Measurements from ENCODE around the gene MBNL2.

MBNL2 gene, protein sequence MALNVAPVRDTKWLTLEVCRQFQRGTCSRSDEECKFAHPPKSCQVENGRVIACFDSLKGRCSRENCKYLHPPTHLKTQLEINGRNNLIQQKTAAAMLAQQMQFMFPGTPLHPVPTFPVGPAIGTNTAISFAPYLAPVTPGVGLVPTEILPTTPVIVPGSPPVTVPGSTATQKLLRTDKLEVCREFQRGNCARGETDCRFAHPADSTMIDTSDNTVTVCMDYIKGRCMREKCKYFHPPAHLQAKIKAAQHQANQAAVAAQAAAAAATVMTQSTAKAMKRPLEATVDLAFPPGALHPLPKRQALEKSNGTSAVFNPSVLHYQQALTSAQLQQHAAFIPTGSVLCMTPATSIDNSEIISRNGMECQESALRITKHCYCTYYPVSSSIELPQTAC

DNA sequence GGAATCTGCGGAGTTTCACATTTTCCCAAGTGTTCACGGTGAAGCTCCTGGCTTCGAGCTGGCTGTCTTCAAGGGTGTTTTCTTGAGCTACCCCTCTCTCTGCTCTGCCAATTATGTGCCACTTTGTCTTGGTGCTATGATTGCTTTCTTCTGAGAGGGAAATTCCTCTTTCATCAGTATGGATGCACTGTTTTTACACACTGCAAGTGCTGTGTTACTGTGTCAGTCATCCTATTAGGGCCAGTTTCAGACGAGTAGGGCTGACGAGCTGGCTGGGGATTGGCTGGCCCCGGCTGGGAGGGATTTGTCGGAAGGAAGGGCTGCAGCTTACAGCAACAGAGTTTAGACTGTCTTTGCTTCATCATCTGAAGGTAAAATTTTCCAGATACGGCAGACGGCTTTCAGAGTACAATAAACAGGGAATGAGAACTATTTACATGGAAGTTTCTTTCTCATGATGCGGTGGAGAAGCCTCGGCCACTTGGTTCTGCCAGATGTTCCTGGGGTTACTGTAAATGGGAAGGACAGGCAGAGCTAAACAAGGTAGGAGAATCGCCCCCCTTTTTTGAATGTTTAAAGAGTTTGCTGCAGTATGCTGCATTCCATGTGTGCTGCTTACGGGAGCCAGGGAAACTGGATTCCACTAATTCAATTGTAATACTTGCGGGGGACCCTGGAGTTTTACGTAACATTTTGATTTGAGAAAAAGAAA, at the start of gene MBNL2:
MBNL2 (plus strand) TSS at position 345 of the 712 bp plus-strand sequence. CDS start 53,903 bp downstream, outside the sequence.
- in situ Hi-C loops (cut with MboI; ENCODE audit: low sequenced_read_pairs), result no loop called here

DNA sequence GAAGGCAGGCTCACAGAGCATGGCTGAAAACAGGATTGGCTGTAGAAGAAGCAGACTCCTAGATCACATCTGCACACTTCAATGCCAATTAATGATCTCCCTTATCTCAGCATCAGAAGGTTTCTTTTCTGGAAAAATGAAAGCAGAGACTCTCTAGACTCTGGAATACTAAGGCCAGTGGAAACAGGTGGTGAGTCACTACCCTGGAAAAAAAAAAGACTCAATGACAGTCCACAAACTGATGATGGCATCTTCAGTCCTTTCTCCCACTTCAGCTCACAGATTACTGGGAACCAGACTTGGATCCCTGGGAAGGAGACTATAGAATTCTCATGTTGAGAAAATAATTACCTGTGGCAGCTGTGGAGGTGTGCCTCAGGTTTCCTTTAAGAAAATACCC, 47.5 kb upstream of the MBNL2 start:
- in situ Hi-C loops (cut with MboI; ENCODE audit: low sequenced_read_pairs), result no loop called here

DNA sequence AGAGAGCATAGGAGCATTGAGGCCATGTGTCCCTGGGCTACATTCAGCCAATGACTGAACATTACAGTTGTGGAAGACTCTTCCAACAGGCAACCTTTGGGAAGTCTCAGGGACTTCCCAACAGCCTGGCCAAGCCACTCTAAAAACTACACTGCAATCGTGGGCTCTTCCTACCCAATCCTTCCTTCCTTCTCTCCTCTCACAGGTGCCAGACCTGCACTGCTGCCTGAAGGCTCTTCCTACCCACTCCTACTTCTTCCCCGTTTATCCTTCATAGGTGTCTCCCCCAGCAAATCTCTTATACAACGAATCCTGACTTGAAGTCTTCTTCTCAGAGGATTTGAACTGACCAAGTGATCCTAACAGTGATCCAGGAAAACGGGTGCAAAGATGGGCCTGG, 47.1 kb upstream of the MBNL2 start:
- in situ Hi-C loops (cut with MboI; ENCODE audit: low sequenced_read_pairs), result no loop called here

DNA sequence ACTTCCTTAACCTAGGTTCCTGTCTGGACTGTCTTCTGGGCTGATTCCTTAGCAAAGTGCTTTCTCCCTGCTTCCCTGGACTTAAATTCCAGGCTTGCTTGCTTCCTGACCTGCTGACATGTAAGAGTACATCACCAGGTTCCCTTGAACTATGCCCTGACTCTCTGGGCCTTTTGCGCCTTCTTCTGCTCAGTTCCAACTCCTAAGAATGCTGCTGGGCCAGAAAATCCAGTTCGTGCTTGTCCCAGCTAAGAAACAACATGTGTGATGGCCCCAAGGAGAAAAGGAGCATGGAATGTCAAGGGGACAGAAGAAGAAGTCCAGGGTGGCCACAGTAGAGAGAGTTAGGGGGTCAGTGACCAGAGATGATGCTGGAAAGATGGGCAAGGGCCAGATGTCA, 42.6 kb upstream of the MBNL2 start:
- in situ Hi-C loops (cut with MboI; ENCODE audit: low sequenced_read_pairs), result no loop called here

DNA sequence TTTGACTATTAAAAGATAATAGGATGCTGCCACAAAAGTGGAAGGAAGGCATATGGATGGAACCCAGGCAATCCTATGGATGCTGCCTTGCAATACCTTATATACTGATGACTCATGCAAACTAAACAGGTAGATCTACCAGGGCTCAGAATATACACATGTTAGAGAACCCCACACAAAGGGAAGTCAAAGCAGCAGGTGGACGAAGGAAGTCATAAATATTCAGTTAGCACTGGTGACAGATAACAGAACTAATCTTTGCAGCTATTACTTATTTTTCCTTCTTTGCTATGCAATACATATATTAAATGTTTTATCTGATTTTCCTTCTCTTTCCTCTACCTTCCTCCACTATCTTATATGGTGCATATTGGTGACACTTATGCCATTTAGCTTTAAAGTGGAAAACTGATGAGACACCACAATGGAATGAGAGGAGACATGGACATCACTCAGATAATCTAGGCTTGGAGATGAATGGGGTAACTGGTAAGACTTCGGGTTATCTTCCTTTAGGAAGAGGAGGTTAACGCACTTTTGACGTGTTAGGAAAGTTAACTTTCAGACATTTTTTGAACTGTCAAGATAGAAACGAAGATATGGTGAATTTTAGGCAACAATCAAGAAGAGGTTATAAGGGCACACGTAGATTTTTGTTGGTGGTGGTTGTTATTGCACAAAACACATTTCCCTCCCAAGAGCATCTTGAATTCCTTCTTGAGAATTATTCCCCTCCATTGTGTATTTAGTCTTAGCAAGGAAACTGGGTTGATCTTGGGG, 39.8 kb upstream of the MBNL2 start:
- in situ Hi-C loops (cut with MboI; ENCODE audit: low sequenced_read_pairs), result no loop called here

DNA sequence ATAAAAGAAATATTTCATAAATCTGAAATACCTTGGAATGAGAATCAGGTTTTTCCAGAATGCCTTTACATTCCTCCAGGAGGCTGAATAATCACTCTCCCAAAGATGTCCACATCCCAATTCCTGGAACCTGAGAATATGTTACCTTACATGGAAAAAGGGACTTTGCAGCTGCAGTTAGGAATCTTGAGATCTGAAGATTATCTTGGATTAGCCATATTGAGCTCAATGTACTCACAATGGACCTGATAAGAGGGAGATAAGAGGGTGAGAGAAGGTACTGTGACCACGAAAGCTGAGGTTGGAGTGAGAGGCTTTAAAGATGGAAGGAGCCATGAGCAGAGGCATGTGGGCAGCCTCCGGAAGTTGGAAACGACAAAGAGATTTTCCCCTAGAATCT, 36.8 kb upstream of the MBNL2 start:
- in situ Hi-C loops (cut with MboI; ENCODE audit: low sequenced_read_pairs), result no loop called here

DNA sequence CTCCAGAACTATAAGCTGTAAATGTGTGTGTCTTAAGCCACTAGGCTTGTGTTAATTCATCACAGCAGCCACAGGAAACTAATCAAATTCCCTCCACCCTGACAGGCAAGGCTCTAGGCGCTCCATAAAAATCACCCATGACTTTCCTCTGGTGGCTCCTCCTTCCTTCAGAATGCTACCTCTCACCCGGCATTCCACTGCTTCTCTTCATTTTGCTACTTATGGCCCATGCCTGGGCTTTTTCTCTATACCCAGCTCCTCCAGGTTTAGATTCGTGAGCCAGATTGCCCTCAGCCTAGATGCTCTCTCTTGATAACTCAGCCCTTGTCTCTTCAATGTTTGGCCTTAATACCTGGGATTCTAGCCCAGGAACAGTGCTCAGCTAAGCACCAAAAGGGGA, 36.4 kb upstream of the MBNL2 start:
- in situ Hi-C loops (cut with MboI; ENCODE audit: low sequenced_read_pairs), result no loop called here

DNA sequence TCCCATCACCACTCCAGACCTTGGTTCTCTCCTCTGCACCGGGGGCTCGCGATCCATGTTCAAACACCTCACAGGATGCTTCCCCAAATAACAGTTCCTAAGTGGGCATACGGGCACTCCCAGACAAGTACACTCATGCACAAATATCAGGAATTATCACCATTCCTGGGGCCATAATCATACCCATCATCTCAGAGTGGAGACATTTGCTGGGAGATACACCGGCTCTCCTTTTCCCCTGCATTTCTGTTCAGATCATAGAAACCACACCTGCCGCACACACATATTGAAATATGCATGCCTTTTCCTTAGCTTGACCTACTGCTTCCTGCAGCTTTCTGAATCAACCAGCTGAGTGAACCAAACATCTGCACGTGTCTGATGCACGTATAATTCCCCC, 33.9 kb upstream of the MBNL2 start:
- in situ Hi-C loops (cut with MboI; ENCODE audit: low sequenced_read_pairs), result no loop called here

DNA sequence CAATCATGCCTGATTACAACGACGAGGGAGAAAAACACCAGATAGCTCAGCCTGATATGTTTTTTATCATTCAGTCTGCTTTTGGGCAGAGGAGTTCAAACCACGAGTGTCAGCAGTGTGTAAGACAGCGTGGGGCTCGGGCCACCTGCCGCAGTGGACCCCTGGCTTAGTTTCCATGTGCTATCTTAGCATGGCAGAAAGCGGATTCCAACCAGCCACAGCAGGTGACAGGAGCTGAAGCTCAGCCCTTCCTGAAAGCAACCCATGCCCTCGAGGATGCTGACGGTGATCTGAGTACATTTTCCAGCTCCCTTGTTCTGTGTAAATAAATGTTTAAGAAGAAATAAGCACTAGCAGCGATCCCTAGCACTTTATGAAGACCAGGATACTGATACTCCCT, 32.2 kb upstream of the MBNL2 start:
- in situ Hi-C loops (cut with MboI; ENCODE audit: low sequenced_read_pairs), result no loop called here

DNA sequence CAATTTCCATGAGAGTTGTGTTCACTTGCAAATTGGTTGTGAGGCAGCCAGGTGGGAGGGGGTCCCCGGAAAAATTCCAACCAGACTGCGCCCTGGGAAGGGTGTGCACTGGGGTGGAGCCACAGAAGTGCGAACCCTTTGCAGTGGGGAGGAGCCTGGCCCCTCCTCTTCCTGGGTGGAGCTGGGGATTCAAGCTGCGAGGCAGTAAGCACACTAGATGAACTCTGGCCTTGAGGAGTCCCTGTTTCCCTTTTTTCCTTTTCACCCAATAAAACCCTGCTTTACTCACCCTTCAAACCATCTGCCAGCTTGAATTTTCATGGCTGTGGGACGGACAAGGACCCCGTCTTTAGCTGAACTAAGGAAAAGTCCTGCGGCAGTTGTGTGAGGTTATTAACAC, 31.0 kb upstream of the MBNL2 start:
- in situ Hi-C loops (cut with MboI; ENCODE audit: low sequenced_read_pairs), result no loop called here

DNA sequence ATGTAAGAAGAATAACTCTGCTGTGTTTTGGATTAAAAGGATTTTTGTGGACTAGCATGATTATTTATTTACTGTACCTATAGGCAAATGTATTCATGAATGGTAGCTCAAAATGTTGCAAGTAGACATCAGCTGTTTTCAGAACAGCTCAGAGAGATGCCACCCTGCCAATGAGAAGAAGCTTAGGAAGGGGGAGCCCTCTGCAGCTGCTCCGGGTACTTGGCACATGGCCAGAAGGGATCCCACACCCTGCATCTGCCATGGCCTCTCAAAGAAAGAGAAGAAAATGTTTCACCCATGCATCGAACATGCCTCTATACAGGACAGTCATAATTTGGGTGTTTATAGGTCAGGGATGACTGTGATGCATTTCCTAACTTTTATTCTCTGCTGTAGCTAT, 30.5 kb upstream of the MBNL2 start:
- in situ Hi-C loops (cut with MboI; ENCODE audit: low sequenced_read_pairs), result no loop called here

DNA sequence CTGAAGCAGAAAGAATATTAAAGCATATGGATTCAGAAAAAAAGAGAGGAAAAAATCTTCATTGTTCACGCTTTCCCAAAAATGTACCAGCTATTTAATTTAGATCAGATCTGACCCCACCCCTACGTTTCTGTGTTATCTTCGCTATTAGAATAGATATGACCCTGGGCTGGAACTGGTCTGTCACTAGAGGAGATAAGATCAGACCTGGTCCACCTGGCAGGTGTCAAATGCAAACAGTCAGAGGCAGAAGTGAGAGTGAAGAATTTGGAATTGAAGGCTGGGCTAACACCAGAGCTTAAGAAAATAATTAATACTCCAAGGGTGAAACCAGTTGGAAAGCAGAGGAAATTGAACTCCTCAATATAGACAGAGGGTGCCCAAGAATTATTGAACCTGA, 30.0 kb upstream of the MBNL2 start:
- in situ Hi-C loops (cut with MboI; ENCODE audit: low sequenced_read_pairs), result no loop called here

DNA sequence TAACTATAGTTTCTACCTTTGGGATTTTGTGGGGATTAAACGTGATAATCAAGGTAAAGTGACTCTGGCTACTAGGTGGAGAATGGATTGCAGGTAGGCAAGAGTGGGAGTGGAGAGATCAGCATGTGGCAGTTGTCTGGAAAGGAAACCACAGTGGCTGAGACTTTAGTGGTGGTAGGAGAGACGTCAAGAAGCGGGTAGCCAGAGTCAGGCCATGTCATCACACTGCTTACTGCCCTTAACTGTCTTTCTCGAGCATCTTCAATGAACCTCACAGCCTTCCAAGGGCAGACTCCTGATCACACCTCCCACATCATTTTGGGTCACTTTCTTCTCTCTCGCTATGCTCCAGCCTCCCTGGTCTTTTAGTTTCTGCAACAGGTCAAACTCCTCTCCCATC, 28.6 kb upstream of the MBNL2 start:
- in situ Hi-C loops (cut with MboI; ENCODE audit: low sequenced_read_pairs), result no loop called here

DNA sequence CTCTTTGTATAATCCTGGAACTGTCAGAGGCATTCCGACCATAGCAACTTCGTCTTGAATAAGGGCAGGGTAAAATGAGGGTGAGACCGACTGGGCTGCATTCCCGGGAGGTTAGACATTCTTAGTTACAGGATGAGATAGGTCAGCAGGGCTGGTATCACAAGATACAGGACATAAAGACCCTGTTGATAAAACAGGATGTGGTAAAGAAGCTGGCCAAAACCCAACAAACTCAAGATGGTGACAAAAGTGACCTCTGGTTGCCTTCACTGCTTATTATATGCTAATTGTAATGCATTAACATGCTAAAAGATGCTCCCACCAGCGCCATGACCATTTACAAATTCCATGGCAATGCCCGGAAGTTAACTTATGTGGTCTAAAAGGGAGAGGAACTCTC, 27.7 kb upstream of the MBNL2 start:
- in situ Hi-C loops (cut with MboI; ENCODE audit: low sequenced_read_pairs), result no loop called here

DNA sequence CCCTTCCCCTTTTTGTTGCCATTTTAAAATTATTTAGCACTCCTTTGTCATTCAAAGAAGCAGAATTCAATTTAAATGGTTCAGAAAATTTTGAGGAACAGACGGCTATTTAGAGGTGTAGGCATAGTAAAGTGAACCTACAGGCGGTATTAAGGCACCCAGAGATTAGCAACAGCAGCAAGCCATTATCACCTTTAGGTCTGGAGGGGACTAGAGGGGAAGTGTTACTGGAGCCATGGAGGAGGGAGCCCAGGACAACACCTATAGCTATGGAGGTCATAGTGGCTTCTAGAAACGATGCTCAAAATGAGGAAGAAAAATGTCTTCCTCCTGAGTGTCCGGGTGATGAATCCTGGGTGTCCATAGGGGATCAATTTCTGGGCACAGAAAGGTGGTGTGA, 25.8 kb upstream of the MBNL2 start:
- in situ Hi-C loops (cut with MboI; ENCODE audit: low sequenced_read_pairs), result no loop called here

DNA sequence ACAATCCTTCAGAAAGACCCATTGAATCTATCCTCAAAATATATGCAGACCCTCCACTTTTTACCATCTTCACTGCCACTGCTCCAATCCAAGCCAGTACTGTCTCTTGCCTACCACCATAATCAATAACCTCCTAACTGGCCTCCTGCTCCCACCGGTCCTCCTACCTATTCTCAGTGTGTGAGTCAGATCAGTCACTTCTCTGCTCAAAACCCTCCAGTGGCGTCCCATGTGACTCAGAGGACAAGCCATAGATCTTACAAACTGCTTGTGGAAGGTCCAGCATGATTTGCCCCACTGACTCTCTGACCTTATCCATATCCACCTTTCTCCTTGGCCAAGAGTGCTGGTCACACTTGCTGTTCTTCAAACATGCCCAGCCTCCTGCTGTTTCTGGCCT, 23.4 kb upstream of the MBNL2 start:
- in situ Hi-C loops (cut with MboI; ENCODE audit: low sequenced_read_pairs), result no loop called here

DNA sequence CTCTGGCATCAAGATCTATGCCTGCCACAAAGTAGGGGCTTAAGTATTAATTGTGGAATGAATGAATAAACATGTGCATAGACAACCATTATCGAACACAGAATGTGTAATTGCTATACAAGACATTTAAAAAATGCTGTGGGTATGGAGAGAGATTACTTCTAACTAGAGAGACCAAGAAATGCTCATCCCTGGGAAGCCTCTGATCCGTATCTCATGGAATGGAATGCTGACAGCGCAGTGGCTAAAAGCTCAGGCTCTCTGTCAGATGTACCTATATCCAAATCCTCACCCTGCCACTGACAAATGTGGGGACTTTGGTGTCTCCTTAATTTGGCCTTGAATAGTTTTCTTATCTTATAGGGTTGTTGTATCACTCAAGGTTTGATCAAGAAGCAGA, 22.7 kb upstream of the MBNL2 start:
- in situ Hi-C loops (cut with MboI; ENCODE audit: low sequenced_read_pairs), result no loop called here

DNA sequence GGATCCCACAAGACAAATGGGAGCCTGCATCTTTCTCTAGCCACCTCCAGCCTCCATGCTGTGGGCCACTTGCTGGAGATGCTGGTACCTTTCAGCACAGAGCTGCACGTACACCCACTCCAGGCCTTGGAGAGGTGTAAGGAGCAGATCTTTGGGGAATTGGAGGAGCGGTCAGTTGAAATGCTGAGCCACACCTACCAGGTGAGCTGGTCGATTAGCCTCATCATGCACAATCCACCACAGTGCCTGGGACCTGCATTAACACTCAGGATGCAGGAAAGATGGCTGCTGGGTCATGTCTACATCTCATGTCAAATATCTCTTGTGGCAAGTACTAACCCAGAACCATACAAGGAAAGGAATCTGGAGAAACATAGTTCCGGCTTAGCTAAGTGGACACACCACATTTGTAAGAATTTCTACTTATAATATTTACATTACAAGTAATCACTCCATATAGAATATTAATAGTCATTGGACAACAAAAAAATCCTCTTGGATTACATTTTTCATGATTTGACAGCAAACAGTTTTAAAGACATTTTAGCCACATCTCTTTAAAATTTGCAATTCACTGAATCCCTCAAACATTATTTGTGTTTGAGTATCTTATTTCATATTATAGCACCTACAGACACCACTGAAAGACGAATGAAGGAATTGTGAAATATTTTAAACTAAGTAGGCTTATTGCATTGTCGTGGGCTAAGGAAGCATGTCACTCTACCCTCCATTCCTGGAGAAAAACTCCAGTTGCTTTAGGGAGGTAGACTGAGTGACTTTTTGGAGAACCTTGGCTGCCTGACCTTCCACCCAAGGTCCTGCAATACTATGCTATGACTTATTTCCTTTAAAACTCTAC, 21.8 kb upstream of the MBNL2 start:
- in situ Hi-C loops (cut with MboI; ENCODE audit: low sequenced_read_pairs), result no loop called here

DNA sequence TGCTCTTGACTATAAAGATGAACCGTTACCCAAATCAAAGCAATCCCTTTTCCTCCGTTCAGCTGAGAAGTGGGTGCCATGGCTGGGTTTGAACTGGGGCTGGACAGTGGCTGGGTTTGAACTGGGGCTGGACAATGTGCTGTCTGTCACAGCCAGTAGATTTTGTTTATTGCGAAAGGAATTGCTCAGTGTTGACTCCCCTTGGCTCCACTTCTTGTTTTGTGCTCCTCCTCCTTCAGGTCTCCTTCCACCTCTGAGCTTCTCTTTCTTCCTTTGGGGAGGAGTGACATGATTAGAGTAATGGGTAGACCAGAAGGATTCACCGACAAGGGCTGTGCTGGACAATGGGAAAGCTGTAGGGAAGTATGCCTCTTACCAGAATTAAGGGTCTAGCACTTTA, 19.4 kb upstream of the MBNL2 start:
- in situ Hi-C loops (cut with MboI; ENCODE audit: low sequenced_read_pairs), result no loop called here

DNA sequence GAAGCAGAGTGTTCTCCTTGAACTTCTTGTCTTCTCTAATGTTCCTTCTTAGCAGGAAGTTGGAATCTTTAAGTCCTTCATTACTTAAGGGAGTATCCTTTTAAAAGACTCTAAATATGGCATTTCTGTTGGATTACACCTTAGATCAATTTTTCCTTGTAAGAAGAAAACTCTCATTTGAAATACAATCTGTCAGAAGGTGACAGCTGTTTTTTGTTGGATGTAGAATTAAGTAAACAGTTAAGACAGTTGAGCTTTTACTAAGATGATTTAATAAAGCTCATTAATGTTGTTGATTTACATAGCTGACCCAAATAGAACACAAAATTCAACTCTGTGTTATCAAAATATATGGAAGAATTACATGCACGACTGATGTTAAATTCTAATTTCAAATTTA, 16.7 kb upstream of the MBNL2 start:
- in situ Hi-C loops (cut with MboI; ENCODE audit: low sequenced_read_pairs), result no loop called here

DNA sequence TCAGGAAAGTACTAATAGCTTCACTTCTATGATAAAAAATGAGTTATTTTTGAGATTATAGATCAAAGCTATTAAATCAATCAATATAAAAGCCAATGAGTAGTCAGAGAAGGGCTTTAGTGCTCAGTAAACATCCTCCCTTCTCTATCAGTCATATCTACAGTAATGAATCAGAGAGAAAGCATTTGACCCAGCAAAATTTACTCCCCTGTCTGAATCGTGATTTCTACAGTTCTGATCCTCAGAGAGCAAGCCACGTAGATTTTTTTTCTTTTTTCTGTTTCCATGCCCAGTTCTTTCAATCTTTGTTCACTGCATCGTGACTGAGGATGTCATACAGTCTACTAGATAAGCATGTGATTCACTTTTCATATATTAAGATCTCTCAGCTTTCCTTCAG, 16.2 kb upstream of the MBNL2 start:
- in situ Hi-C loops (cut with MboI; ENCODE audit: low sequenced_read_pairs), result no loop called here

Measured in HL-60/S4 (cell line).